ENCODE results near the gene MTIF3.

MTIF3 gene

GRCh38 chr13:27425158-27425917 lies 25.0 kb downstream of the MTIF3 start:
- peak overlapping the region; percentile 73 for H3K4me3 ChIP-seq (ENCODE audit: insufficient read depth, low read length, poor library complexity, severe bottlenecking)
- no peak for TF ChIP-seq CTCF (IDR thresholded peaks at IDR 0.05; ENCODE audit: insufficient read depth, low read length, poor library complexity, severe bottlenecking)
- TF ChIP-seq EZH2phosphoT487 (conservative IDR thresholded peaks at IDR 0.05; ENCODE audit: low read length): no peak
- H3F3A ChIP-seq (ENCODE audit: insufficient read depth): 0 out of 2 replicates have a peak, but pooled peaks cover 5% of the 10 kb centered on the region
- H3K27me3 ChIP-seq (ENCODE audit: low read length): no peaks in the 10 kb centered on the region
- no peaks in the 10 kb centered on the region for H3K9me2 ChIP-seq (replicated peaks; ENCODE audit: insufficient read depth, low read length)
- H3K27ac ChIP-seq (ENCODE audit: low read depth, low read length): peak overlapping the region; percentile 73
- H2AFZ ChIP-seq (ENCODE audit: low read depth, low read length, severe bottlenecking): peak overlapping the region; percentile 15
- H3K9ac ChIP-seq (ENCODE audit: low read length): peak overlapping the region; percentile 79
- H3K79me2 ChIP-seq (ENCODE audit: insufficient read depth, low read length): peaks cover 47% of the 10 kb centered on the region
- H3K4me2 ChIP-seq (ENCODE audit: low read depth, low read length, poor library complexity, severe bottlenecking): peak overlapping the region; percentile 89
- peaks cover 10% of the 10 kb centered on the region; the same call in 1 of the 2 replicates for H4K20me1 ChIP-seq (ENCODE audit: low read depth, low read length)
- H3K36me3 ChIP-seq (ENCODE audit: low read length): peaks cover 19% of the 10 kb centered on the region
- H3K9me3 ChIP-seq (ENCODE audit: insufficient read depth, low read length): no peaks in the 10 kb centered on the region

GRCh38 chr13:27424246-27425157 lies 25.9 kb downstream of the MTIF3 start, which contains the start of gene GTF3A:
TSS of gene GTF3A (plus strand) at chr13:27424619.
- Histone ChIP-seq H3K9ac (ENCODE audit: low read length) (peak within 1 kb of the TSS; percentile 79), H3K4me3 (ENCODE audit: insufficient read depth, low read length, poor library complexity, severe bottlenecking) (peak within 1 kb of the TSS; percentile 73), H3K79me2 (ENCODE audit: insufficient read depth, low read length) (peaks cover 47% of the 10 kb centered on the region), H4K20me1 (ENCODE audit: low read depth, low read length) (peaks cover 10% of the 10 kb centered on the region; the same call in 1 of the 2 replicates), H3K9me2 (replicated peaks; ENCODE audit: insufficient read depth, low read length) (no peaks in the 10 kb centered on the region), H3K4me2 (ENCODE audit: low read depth, low read length, poor library complexity, severe bottlenecking) (peak within 1 kb of the TSS; percentile 97), H3K27me3 (ENCODE audit: low read length) (no peaks in the 10 kb centered on the region), H3K36me3 (ENCODE audit: low read length) (peaks cover 10% of the 10 kb centered on the region; the same call in 1 of the 2 replicates), H3F3A (ENCODE audit: insufficient read depth) (0 out of 2 replicates have a peak, but pooled peaks cover 5% of the 10 kb centered on the region), H2AFZ (ENCODE audit: low read depth, low read length, severe bottlenecking) (peak within 1 kb of the TSS; percentile 99), H3K9me3 (ENCODE audit: insufficient read depth, low read length) (no peaks in the 10 kb centered on the region), H3K27ac (ENCODE audit: low read depth, low read length) (peak within 1 kb of the TSS; percentile 73)
- TF ChIP-seq CTCF (IDR thresholded peaks at IDR 0.05; ENCODE audit: insufficient read depth, low read length, poor library complexity, severe bottlenecking) (no peak), EZH2phosphoT487 (conservative IDR thresholded peaks at IDR 0.05; ENCODE audit: low read length) (no peak)

- H3K9me3 ChIP-seq (ENCODE audit: insufficient read depth, low read length): no peaks in the 10 kb centered on the region
- peaks cover 7% of the 10 kb centered on the region; the same call in 1 of the 2 replicates for H3K36me3 ChIP-seq (ENCODE audit: low read length)
- no peaks in the 10 kb centered on the region for H3K9me2 ChIP-seq (replicated peaks; ENCODE audit: insufficient read depth, low read length)
- TF ChIP-seq EZH2phosphoT487 (conservative IDR thresholded peaks at IDR 0.05; ENCODE audit: low read length): no peak
- TF ChIP-seq CTCF (IDR thresholded peaks at IDR 0.05; ENCODE audit: insufficient read depth, low read length, poor library complexity, severe bottlenecking): no peak
- H3K79me2 ChIP-seq (ENCODE audit: insufficient read depth, low read length): peaks cover 37% of the 10 kb centered on the region
- no peak overlapping the region for H2AFZ ChIP-seq (ENCODE audit: low read depth, low read length, severe bottlenecking)
- no peaks in the 10 kb centered on the region for H3K27me3 ChIP-seq (ENCODE audit: low read length)
- H4K20me1 ChIP-seq (ENCODE audit: low read depth, low read length): peaks cover 10% of the 10 kb centered on the region; the same call in 1 of the 2 replicates
- no peak overlapping the region for H3K4me3 ChIP-seq (ENCODE audit: insufficient read depth, low read length, poor library complexity, severe bottlenecking)
- 0 out of 2 replicates have a peak, but pooled peaks cover 5% of the 10 kb centered on the region for H3F3A ChIP-seq (ENCODE audit: insufficient read depth)
- no peak overlapping the region for H3K27ac ChIP-seq (ENCODE audit: low read depth, low read length)
- H3K4me2 ChIP-seq (ENCODE audit: low read depth, low read length, poor library complexity, severe bottlenecking): no peak overlapping the region
- H3K9ac ChIP-seq (ENCODE audit: low read length): peak overlapping the region; percentile 79; the same call in 1 of the 2 replicates
Measured at GRCh38 chr13:27423333-27423732, 27.0 kb downstream of the MTIF3 start.
